Nucleus accumbens (tissue), 56 donors: Measurements from ENCODE around the gene MGLL.

Source experiments
- DNase-seq, 56 donors: peaks; one replicate each; lab custom pipeline; 2025; lab: John Stamatoyannopoulos, UW

The MGLL gene

DNA sequence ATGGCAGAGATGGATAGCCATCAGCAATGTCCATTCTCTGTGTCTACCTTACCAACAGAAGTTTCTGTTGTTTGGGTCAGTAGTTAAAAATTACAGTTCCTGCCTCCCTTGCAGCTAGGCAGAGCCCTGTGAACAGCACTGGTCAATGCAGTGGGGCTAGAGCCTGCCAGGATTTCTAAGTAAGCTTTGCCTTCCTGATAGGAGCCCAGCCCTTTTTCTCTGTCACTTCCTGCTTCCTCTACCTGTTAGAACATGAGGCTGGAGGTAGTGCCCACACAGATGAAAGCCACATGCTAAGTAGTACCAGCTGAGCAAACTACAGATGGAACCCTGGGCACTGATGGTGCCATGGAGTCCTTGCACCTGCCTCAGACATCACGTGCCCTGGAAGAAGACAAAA is 45.0 kb downstream of the MGLL start:
- DNase-seq = no peak

DNA sequence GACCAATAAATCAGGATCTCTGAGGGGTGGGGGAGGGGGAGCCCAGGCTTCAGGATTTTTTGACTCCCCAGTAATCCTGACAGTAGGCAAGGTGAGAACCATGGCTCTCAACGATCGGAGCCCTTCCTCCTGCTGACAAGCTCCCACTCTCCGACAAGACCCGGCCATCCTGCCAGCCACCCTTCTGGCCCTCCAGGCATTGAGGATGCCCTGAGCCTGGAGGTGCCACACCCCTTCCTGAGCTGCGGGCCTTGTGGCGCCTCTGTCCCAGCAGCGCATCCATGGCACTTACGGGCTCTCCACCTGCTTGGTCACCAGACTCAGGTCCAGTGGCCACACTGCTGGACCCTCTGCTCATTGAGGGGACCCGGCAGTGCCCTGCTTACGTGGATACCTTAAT is 46.0 kb downstream of the MGLL start:
- no peak for DNase-seq

- DNase-seq = peak in 4 of 56 donors; percentile 22 to 33 (median 28)
Measured at GRCh38 chr3:127775398-127776109, 46.8 kb downstream of the MGLL start.

DNA sequence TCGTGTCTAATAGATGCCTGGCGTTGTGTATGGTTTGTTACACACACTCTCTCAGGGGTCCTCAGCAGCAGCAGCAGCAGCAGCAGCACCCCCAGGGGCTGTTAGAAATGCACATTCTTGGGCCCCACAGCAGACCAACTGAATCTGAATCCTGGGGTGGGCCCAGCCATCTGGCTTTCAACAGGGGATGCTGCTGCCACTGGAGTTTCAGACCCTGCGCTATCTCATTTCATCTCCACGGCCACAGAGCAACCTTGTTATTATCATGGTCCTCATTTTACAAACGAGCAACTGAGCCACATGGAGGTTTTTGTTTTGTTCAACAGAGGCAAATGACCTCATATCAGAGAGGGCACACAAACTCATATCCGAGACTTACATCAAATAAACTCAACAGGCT is 47.7 kb downstream of the MGLL start:
- DNase-seq = no peak

DNA sequence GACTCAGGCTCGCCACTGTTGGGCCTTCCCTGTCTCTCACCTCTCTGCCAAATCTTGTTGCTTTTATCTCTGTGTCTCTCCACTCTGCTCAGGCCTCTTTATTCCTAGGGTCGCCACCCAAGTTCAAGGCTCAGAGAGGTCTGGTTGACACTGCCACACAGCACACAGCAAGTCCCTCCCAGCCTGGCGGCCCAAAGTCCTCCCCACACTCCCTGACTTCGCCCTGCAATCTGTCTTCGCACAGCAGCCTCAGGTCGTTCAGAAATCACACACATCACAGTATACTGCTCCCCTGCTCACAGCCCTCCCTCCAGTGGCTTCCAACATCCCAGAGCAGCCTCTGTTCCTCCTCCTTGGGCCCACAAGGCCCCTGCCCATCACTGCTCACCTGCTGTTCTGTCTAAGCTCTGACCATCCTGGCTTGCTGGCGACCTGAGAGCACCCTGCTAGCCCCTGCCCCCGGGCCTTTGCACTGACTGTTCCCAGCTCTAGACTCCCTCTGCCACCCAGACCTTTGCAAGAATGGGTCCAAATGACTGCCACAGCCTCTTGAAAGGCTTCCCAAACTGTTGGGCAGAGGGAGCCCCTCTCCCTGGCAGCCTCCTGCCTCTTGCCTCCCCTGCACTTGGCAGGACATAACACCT is 48.4 kb downstream of the MGLL start:
- no peak for DNase-seq

DNA sequence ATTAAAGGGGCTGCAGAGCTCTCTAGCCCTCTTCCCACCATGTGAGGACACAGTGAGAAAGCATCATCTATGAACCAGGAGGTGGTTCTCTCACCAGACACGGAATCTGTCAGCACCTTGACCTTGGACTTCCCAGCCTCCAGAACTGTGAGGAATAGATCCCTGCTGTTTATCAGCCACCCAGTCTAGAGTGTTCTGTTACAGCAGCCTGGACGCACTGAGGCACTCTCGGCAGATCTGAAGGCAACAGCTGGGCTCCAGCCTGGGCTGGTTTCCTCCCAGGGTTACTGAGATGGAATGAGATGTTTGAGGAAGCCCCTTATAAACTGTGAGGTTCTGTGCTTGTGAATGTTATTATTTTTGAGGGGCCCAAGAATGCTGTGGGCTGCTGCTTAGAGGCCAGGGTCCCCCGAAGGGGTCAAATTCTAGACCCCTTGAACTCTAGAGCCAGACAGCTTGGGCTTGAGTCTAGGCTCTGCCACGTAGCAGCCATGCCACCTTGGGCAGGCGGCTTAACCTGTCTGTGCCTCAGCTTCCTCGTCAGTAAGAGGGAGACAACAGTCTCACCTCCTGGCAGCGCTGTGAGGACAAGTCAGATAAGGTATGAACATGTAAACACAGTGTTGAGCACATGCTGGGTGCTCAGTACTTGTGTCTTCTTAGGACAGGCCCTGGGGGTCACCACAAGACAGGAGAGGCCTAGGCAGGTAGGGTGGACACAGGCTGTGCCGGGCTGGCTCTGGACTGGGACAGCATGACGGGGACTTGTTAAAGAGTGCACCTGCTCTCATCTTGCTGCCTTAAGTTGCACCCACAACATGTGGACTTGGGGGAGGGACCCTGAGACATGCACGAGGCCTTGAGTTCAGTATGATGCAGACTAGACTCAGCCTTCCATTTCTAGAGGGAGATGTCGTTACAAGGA is 49.2 kb downstream of the MGLL start:
- DNase-seq = no peak

- no peak for DNase-seq
Measured at GRCh38 chr3:127772273-127772672, 50.0 kb downstream of the MGLL start.

GRCh38 chr3:127771746-127772145 is 50.6 kb downstream of the MGLL start:
- DNase-seq = no peak

DNA sequence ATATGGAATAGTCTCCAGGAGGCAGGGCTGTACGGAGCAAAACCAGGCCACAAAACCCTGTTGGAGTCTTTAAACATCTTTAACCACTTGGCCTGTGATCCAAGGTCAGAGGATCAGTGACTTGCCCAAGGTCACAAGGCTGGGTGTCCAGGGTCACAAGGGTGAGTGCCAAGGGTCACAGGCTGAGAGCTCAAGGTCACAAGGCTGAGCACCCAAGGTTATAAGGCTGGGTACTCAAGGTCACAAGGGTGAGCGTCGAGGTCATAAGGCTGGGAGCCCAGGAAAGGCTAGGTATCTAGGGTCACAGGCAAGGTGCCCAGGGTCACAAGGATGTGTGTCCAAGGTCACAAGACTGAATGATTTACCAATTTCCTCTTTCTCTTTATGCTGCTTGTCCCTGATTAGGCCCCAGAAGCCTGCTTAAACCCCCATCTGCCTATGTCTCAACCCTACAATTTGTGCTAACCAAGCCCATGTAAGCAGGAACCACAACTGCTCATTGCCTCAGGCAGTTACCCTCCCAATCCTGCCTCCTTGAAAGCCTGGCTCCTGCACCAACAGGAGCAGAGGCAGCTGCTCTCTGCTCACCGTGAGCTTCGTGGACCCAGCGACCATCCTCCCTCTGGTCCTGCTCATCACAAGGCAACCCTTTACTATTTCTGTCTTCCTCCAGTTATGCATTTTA is 51.5 kb downstream of the MGLL start:
- no peak for DNase-seq

GRCh38 chr3:127769284-127770081 is 52.8 kb downstream of the MGLL start:
- DNase-seq = no peak

GRCh38 chr3:127768346-127769008 is 53.8 kb downstream of the MGLL start:
- DNase-seq = no peak

- no peak for DNase-seq
Measured at GRCh38 chr3:127767126-127767525, 55.2 kb downstream of the MGLL start.

DNA sequence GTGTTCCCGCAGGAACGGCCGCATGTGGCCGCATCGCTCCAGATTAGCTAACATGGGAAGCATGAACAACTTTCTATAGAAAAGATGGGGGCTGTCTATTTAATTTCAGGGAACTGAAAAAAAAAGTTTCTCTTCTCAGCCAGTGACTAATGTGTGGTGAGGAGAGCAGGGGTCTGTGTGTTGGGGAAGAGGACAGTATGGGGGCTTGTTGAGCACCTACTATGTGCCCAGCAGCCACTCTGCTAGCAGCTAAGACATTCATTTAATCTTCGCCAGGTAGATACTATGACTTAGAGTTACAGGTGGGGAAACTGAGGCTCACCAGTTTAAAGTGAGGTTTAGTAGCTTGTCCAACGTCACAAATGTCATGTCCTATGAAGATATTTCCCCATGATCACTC is 56.6 kb downstream of the MGLL start:
- no peak for DNase-seq

GRCh38 chr3:127764841-127765362 is 57.4 kb downstream of the MGLL start:
- no peak for DNase-seq

- DNase-seq = no peak
Measured at GRCh38 chr3:127764301-127764700, 58.0 kb downstream of the MGLL start.

- DNase-seq = peak in 7 of 56 donors; percentile 5 to 31 (median 21)
Measured at GRCh38 chr3:127763816-127764215, 58.5 kb downstream of the MGLL start.

DNA sequence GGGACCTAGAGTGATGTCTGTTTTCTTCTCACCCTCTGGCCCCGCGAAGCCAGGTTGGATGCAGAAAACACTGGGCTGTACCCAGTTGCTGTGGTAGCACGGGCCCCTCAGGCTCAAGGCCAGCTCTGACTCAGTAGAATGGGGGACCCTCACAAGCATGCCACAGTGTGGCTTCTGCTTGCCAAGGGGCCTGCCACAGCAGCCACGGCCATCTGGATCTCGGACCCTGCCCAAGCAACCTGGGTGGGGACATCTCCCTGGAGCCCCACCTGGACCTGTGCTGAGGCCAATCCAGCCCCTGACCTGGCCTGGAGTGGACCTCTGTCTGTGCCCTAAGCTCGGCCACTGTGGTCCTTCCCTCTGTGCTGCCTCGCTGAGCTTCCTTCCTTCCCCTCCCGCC is 59.0 kb downstream of the MGLL start:
- DNase-seq = no peak

GRCh38 chr3:127762787-127763105 is 59.6 kb downstream of the MGLL start:
- no peak for DNase-seq
